Gastrocnemius medialis (tissue), 4 donors: ENCODE results near the gene CDH4. TPM values are rescaled to one million over a fixed set of nuclear protein-coding genes. Genes with fewer than 3 reads are reported as not detected.

Experiments used
- ATAC-seq, 2 donors: fragments of 150-250 bp; one replicate each; pipeline ENCODE4 v1.9.1; 2016
- DNase-seq, 2 donors: peaks; one replicate each; pipeline ENCODE4 v3.0.0-alpha.2; 2019
- H3K27ac ChIP-seq, 4 donors: fragments of 200-600 bp; sonication (generic); 1 replicate in 1 of 4; 2 replicates in 3 of 4; pipeline ENCODE4 v1.5.1; 2016 to 2018; ENCODE audit warnings: mild to moderate bottlenecking in 2 of 4, moderate library complexity in 1 of 4
- H3K27me3 ChIP-seq, 3 donors: fragments of 200-600 bp; sonication (generic) in 2 of 3; 1 replicate in 1 of 3; 2 replicates in 2 of 3; pipeline versions ENCODE4 v1.5.1 to v1.6.0; 2016 to 2019; ENCODE audit warnings: mild to moderate bottlenecking in 1 of 3, moderate library complexity in 1 of 3
- H3K36me3 ChIP-seq, 2 donors: fragments of 200-600 bp; sonication (generic) in 1 of 2; one replicate each; pipeline ENCODE4 v1.5.1; 2017 to 2018
- H3K4me1 ChIP-seq, 2 donors: fragments of 200-600 bp; sonication (generic) in 1 of 2; one replicate each; pipeline ENCODE4 v1.5.1; 2016 to 2017; ENCODE audit warnings: mild to moderate bottlenecking in 2 of 2
- H3K4me3 ChIP-seq, 4 donors: fragments of 200-600 bp; sonication (generic) in 3 of 4; 1 replicate in 1 of 4; 2 replicates in 3 of 4; pipeline ENCODE4 v1.5.1; 2016 to 2019; ENCODE audit warnings: mild to moderate bottlenecking in 2 of 4
- H3K9me3 ChIP-seq, 3 donors: fragments of 200-600 bp; sonication (generic) in 2 of 3; 1 replicate in 1 of 3; 2 replicates in 2 of 3; pipeline ENCODE4 v1.5.1; 2016 to 2019
- CTCF ChIP-seq, 5 experiments: fragments of 450-650 bp in 3 of 5; fragments of 200-600 bp in 2 of 5; sonication (generic) in 2 of 5; IDR thresholded peaks in 4 of 5; conservative IDR thresholded peaks in 1 of 5; 1 replicate in 4 of 5; 2 replicates in 1 of 5; pipeline ENCODE4 v1.5.1; 2016 to 2019; ENCODE audit warnings: antibody characterized with exemption in 5 of 5, mild to moderate bottlenecking in 3 of 5, moderate library complexity in 3 of 5
- POLR2A ChIP-seq, 2 donors: fragments of 450-650 bp; IDR thresholded peaks; one replicate each; pipeline ENCODE4 v1.6.1; 2017; ENCODE audit warnings: antibody characterized with exemption in 2 of 2, mild to moderate bottlenecking in 2 of 2, moderate library complexity in 2 of 2
- in situ Hi-C, 4 donors: fragments of 200-750 bp; cut with MboI; loops; one replicate each; pipeline versions ENCODE4 v1.15.0 to v1.8.0; 2017; ENCODE audit warnings: low sequenced_read_pairs in 4 of 4
- intact Hi-C: fragments of 100-400 bp; cut with DNase I; formaldehyde crosslinking; loops from one replicate; pipeline ENCODE4 v1.15.1; 2023; ENCODE audit warnings: low total_unique reads
- total RNA-seq, 4 donors: library from RNA; depleted of rRNA; stranded (reverse); fragments of >200 nt; gene quantifications; one replicate each; pipeline versions ENCODE4 v1.1.0 to v1.2.3, GENCODE V29; 2016

Gene CDH4
- total RNA-seq, 4 donors from 2014 or later = 0.38 to 1.2 (median 0.86) TPM

DNA sequence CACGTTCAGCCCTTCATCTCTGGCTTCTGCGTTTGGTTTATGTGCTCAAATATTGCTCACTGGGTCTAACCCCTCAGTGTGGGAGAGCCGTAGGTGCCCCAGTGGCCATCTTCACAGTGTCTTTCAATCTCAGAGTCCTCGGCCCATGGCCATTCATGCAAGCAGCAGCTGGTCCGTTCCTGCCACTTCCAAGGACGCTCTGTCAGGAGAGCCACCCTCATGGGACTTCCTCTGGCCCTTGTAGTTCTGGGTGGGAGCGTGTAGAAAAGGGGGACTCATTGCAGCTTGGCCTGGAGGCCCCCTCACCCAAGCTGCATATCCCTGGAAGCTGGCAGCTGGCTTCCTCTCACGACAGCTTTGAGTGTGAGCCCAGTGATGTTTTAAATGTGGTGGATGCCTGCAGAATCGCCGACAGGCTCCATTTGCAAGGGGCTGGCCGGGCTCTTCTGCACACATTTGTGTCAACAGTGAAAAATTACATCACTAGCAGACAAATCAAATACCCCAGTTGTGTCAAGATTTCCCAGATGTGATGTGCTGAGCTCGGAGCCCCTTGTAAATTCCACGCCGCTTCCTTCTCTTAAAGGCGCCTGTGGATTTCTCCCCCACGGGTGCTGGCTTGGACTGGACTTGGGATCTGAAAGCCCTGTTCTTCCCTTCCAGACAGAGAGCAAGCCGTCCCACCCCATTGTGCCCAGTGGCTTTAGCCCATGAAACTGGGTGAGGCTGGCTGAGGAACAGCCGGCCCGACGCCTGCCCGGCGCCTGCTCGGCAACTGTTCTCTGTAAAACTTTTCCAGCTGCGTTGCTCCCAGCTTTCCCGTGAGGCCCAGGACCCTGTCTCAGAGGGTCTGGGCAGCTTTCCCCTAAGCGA is 453.6 kb downstream of the CDH4 start:
- in situ Hi-C loops = no loop called here
- no peak for DNase-seq
- no peak for TF ChIP-seq CTCF (IDR thresholded peaks at IDR 0.05 in 4 of 5, conservative IDR thresholded peaks at IDR 0.05 in 1 of 5)
- TF ChIP-seq POLR2A (IDR thresholded peaks at IDR 0.05) = no peak
- Histone ChIP-seq H3K4me3 (no peak overlapping the region), H3K4me1 (no peaks in the 10 kb centered on the region), H3K27ac (no peak overlapping the region), H3K36me3 (no peaks in the 10 kb centered on the region), H3K27me3 (peaks cover 0 to 9% (median 0%) of the 10 kb centered on the region in 3 donors), H3K9me3 (no peaks in the 10 kb centered on the region)
- intact Hi-C loops = no loop called here
- no peak for ATAC-seq

GRCh38 chr20:61706259-61706961 is 454.3 kb downstream of the CDH4 start:
- no peak for TF ChIP-seq CTCF (IDR thresholded peaks at IDR 0.05 in 4 of 5, conservative IDR thresholded peaks at IDR 0.05 in 1 of 5)
- no peak for TF ChIP-seq POLR2A (IDR thresholded peaks at IDR 0.05)
- intact Hi-C loops (no loop called here), in situ Hi-C loops (no loop called here)
- H3K36me3 ChIP-seq = no peaks in the 10 kb centered on the region
- H3K9me3 ChIP-seq = no peaks in the 10 kb centered on the region
- H3K27ac ChIP-seq = no peak overlapping the region
- H3K27me3 ChIP-seq = peaks cover 0 to 9% (median 0%) of the 10 kb centered on the region in 3 donors
- ATAC-seq (no peak), DNase-seq (no peak)
- no peaks in the 10 kb centered on the region for H3K4me1 ChIP-seq
- H3K4me3 ChIP-seq = no peak overlapping the region

DNA sequence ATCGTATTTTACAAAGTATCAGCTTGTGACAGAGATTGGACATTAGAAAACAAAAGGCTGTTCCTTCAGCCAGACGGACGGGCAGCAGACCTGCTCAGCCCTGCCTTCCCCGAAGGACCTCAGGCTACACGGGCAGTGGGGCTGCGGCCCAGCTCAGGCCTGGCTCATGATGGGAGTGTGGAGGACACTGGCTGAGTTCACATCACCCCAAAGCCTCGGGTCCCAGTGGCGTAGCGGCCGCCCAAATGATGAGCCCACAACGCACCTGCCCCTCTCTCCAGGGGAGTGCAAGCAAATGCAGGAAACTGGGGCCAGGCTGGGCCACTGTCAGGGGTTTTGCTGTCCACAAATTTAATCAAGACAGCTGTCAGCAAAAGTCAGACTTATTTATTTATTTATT is 456.8 kb downstream of the CDH4 start:
- H3K27me3 ChIP-seq = peaks cover 0 to 9% (median 0%) of the 10 kb centered on the region in 3 donors
- no peaks in the 10 kb centered on the region for H3K9me3 ChIP-seq
- TF ChIP-seq POLR2A (IDR thresholded peaks at IDR 0.05) (no peak), CTCF (IDR thresholded peaks at IDR 0.05 in 4 of 5, conservative IDR thresholded peaks at IDR 0.05 in 1 of 5) (no peak)
- ATAC-seq (no peak), DNase-seq (no peak)
- no peak overlapping the region for H3K4me3 ChIP-seq
- no peaks in the 10 kb centered on the region for H3K36me3 ChIP-seq
- H3K4me1 ChIP-seq = no peaks in the 10 kb centered on the region
- H3K27ac ChIP-seq = no peak overlapping the region
- intact Hi-C loops = no loop called here
- in situ Hi-C loops = no loop called here

DNA sequence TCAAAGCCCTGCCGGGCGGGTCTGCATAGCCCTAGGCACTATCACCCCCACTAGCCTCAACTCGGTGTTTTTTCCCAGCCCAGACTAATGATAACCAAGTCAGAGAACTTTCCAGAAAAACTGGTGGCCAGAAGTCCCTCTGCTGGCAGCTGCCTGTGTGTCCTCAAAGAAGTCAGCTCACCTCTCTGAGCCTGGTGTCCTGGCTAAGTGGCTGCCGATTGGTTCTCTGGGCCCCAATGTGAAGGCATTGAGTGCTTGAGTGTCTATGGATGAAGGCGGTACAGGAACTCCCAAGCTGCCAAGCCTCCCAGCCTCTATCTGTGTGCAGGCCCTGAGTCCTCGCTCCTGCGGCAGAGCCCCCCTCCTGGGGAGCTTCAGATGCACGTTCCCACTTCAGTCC is 458.0 kb downstream of the CDH4 start:
- in situ Hi-C loops (no loop called here), intact Hi-C loops (loop anchor here (5.0 kb wide), 1 partner anchor 493 kb away; no protein-coding TSS in a partner anchor)
- Histone ChIP-seq H3K27me3 (peaks cover 0 to 5% (median 0%) of the 10 kb centered on the region in 3 donors), H3K4me1 (no peaks in the 10 kb centered on the region), H3K36me3 (no peaks in the 10 kb centered on the region), H3K9me3 (no peaks in the 10 kb centered on the region), H3K4me3 (no peak overlapping the region), H3K27ac (no peak overlapping the region)
- no peak for DNase-seq
- TF ChIP-seq POLR2A (IDR thresholded peaks at IDR 0.05) (no peak), CTCF (IDR thresholded peaks at IDR 0.05 in 4 of 5, conservative IDR thresholded peaks at IDR 0.05 in 1 of 5) (no peak)
- ATAC-seq = no peak
